NCI-H1694 treated with DMSO at 0.1 percent for 48 hours (cell line): ENCODE measurements around the gene CDPF1.

Experiments
- DNase-seq: peaks from one replicate; lab custom pipeline; 2025; lab: John Stamatoyannopoulos, UW

CDPF1 gene

DNA sequence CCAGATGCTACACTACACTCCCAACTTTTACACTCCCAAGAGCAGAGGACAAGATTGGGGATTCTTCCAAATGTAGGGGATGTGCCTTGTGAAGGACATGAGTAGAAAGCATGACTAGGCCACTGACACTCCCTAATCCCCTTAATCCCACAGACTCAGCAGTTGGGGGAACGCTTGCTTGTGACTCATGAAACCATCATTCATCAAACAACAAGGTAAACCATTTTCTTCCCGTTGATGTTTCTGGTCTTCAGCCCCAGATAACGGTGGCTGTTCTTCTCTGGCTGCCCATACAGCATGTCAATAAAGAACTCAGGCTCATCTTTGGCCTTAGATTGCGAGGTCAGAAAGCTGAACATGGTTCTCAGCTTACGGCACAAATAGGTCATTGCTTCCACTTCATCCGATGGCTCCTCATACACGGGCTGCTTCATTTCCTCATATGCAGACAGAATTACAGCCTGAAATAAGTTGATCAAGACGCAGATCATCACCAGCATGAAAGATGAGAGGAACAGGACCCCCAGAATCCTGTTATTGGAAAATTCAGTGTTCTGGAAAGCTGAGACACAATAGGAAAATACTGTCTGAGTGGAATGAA, 6.4 kb upstream of the CDPF1 start:
- DNase-seq, result no peak

GRCh38 chr22:46251816-46252380, 1.8 kb upstream of the CDPF1 start:
- no peak for DNase-seq

- DNase-seq, result no peak
Measured at GRCh38 chr22:46251266-46251665, 1.2 kb upstream of the CDPF1 start.

DNA sequence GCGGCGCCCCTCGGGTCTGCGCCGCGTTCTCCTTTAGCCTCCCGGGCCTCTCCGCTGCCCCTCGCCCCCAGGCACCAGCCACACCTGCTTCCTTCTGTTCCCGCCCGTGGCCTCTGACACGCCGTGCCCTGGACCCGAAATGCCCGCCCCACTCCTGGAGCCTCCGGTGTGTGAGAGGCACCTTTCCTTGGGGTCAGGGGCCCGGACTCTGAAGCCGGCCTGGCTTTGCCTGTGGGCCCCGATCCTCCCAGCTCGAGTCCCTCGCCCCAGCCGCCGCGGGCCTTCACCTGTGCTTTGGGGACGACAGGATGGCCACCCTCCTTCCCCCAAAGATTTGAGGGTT, 661 bp upstream of the CDPF1 start:
- DNase-seq, result no peak

GRCh38 chr22:46247443-46247975, 2.6 kb downstream of the CDPF1 start:
- no peak for DNase-seq

DNA sequence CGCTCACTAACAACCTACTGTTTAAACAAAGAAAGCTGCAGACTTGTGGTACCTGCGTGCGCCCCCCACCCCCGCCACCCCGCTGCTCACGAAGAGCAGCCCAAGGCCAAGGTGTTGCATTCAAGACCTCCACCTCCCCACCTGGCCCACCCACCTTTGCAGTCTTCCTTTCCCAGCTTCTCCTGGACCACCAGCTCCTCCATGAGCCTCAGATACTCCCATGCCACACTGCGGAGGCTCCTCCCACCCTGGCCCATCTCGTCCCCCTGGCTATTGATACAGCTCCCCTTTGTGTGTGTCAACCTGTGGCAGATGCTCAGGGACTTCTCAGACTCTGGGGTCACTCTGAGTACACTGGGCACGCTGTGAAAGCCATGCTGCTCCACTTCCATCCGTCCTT, 3.9 kb downstream of the CDPF1 start:
- no peak for DNase-seq

GRCh38 chr22:46245511-46245910, 4.6 kb downstream of the CDPF1 start:
- DNase-seq, result no peak

- DNase-seq, result no peak
Measured at GRCh38 chr22:46244771-46245170, 5.3 kb downstream of the CDPF1 start.

GRCh38 chr22:46242076-46242475, 8.0 kb downstream of the CDPF1 start:
- DNase-seq, result no peak

GRCh38 chr22:46241396-46242007, 8.6 kb downstream of the CDPF1 start:
- DNase-seq, result no peak

- DNase-seq, result no peak
Measured at GRCh38 chr22:46240907-46241306, 9.2 kb downstream of the CDPF1 start.

DNA sequence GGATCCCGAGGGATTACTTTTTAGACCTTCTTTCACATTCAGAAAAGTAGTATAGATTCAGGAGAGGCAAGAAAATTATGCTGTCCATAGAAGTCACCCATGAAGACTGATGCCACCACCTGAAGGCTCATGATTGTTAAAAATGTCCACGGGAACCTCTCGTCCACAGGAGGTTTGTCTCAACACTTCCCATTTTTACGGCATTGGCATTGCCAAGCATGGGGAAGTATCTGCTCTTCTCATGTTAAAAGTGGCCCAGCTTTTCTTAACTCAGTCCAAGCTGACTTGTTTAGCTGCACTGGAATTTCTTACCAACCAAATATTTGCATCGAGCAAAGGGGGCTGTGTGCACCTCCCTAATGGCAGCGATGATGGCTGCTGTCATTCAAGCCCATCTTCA, 9.6 kb downstream of the CDPF1 start:
- DNase-seq, result no peak

DNA sequence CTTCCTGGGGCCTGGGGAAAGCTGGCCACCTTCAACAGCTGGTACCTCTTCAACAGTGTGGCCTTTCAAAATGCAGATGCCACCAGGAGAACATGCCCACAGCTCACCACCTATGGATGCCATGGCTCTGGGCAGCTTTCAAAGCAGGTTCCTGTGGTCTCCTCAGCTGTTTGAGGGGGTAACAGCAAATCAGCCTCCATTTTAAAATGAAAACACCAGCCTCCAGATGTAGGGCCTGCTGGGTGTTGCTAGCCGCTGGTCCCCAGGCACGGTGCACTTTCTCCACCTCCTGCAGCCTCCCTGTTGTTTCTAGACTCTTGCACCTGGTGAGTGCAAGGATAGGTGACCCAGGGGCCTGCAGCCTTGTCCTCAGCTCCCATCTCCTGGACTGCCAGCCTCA, 10.0 kb downstream of the CDPF1 start:
- no peak for DNase-seq

DNA sequence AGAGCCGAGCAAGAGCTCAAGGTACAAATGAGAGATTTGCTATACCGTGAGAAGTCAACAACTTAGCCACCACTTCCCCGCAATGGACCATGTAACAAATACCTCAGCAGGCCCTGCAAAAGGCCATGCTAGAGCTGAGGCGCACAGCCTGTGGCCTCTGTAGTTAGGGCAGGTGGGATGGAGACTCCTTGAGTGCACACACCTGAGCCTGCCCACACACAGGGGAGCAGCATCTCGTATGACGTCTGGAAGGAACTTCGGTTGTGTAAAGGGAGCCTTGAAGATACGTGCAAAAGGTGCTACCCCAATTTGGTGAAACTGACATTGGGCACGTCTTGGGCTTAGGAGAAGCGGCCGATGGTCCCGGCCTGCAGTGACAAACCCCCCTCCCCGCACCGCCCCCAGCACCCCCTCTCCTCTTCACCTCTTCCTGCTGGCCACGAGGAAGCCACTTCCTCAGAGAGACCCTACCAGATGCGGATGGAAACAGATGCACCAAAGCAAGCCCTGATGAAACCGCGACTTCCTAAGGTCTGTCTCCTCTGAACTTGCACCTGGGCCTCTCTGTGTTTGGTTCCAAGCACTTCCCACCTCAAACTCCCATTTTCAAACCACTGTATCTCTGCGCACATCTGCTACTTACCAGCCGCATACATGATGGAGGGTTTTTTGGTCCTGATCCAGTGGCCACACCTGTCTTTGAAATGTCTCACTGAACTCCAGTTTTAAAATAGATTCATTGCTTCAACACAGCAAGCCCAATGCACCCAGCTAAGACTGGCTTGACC, 10.6 kb downstream of the CDPF1 start:
- DNase-seq, result no peak

DNA sequence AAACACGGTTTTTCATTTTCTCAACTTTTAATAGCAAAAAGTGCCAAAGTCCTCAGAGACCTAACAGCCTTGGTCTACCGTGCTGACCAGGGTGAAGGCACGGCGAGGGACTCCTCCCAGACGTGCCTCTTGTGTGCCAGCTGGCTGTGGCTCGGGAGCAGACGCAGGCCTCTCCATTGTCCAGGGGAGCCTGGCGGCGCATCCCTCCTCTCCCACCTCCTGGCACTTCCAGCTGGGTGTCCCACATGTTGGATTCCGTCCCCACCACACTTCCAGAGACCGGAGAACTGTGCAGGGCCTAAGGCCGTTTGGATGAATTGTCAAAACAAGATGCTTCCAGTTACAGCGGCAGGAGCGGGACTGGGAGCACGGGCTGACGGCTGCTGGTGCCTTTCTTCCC, 11.6 kb downstream of the CDPF1 start:
- no peak for DNase-seq

DNA sequence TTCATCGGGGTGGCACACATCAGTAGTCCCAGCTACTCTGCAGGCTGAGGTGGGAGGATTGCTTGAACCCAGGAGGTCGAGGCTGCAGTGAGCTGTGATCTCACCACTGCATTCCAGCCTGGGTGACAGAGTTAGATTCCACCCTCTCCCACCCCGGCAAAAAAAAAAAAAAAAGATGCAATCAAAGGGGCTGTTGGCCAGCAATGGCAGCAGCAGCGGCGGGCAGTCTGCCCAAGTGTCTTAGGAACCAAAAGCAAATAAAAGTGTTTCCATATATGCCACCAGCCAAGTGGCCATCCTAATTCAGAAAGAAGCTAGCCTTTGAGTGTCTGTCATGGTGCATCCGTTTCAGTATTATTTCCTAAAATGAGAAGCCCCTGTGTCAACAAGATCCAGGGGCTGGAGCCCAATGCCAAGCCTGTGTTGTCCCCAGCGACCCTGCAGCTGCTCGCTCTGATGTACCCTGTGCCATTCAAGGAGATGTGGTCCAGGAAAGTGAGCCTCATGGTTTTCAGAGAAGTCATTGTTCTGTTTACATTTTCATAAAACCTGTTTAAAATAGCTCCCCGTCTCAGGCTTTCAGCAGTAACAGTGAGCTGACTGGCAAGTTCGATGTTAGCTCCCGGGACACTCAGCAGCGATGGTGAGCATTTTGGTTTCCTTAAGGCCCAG, 12.5 kb downstream of the CDPF1 start:
- no peak for DNase-seq

DNA sequence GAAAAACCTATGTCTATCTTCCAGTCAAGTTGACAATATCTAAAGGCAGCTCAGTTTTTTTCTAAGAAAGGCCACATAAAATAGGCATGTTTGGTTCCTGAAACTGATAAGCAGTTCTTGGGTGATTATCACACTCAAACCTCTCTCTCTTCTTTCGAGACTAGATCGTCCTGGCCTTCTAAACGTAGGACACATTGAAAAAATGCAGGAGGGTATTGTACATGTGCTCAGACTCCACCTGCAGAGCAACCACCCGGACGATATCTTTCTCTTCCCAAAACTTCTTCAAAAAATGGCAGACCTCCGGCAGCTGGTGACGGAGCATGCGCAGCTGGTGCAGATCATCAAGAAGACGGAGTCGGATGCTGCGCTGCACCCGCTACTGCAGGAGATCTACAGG, 15.1 kb downstream of the CDPF1 start:
- no peak for DNase-seq

GRCh38 chr22:46233231-46233630, 16.9 kb downstream of the CDPF1 start:
- DNase-seq, result peak; percentile 56

DNA sequence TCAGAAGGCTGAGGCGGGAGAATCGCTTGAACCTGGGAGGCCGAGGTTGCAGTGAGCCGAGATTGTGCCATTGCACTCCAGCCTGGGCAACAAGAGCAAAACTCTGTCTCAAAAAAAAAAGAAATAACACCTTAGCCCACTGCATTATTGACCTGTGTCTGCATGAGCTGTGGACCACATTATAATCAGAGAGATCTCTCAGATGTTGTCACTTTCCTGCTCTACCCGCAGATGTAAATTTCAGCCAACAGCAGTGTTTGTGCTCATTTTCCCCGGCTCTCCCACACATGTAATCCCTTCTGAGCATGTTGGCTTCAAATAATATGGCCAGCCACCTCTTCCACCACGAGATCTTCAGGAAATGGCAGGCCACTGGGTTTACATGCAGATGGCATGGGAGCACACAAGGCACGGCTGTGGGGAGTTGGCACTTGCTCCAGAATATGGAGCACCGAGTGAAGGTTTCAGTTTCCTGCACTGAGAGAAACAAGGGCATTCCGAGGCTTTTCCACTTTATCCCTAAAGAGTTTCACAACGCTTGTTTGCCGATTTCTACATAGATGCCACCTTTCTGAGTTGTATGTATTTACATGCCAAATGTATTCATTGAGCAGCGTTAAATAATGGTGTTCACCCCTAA, 19.7 kb downstream of the CDPF1 start:
- no peak for DNase-seq

DNA sequence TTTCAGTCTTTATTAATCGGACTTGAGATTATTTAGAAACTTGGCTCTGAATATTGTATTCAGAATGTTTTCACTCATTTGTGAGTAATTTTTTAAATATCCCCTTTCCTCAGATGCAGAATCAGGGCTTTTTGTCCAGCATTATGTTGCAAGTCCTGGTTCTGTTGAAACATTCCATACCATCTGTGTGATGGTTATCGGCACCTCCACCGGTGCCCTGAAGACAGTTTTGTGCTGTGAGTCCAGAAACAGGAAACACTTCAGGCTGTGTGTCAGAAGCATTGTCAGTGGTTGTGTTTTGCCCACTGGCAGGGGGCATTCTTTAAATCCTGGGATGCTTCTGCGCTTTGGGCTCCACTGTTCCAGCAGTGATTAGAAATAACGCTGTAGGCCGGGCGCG, 20.4 kb downstream of the CDPF1 start:
- DNase-seq, result no peak

GRCh38 chr22:46226577-46226976, 23.5 kb downstream of the CDPF1 start:
- DNase-seq, result no peak

GRCh38 chr22:46225631-46226030, 24.5 kb downstream of the CDPF1 start:
- no peak for DNase-seq
